GM19035 (cell line): ENCODE measurements around the gene DBN1.

ENCODE experiments used
- ATAC-seq: cut with Tn5 transposase; IDR thresholded peaks from one replicate; pipeline ENCODE4 v1.9.1; 2021; ENCODE audit not compliant: unreplicated experiment

Gene DBN1

GRCh38 chr5:177445052-177445916 is 28.1 kb downstream of the DBN1 start:
- ATAC-seq: no peak

- no peak for ATAC-seq
Observed at GRCh38 chr5:177444106-177445051, 29.1 kb downstream of the DBN1 start.

- no peak for ATAC-seq
Observed at GRCh38 chr5:177443144-177443983, 30.1 kb downstream of the DBN1 start.

- ATAC-seq: no peak
Observed at GRCh38 chr5:177442066-177442826, 31.2 kb downstream of the DBN1 start.

GRCh38 chr5:177440990-177441780 is 32.2 kb downstream of the DBN1 start:
- no peak for ATAC-seq

- ATAC-seq: no peak
Observed at GRCh38 chr5:177440211-177440989, 33.0 kb downstream of the DBN1 start.

- no peak for ATAC-seq
Observed at GRCh38 chr5:177439518-177440053, 33.8 kb downstream of the DBN1 start.

GRCh38 chr5:177438468-177438867 is 35.0 kb downstream of the DBN1 start:
- ATAC-seq: no peak

- no peak for ATAC-seq
Observed at GRCh38 chr5:177437623-177438022, 35.8 kb downstream of the DBN1 start.

GRCh38 chr5:177435847-177436536 is 37.4 kb downstream of the DBN1 start:
- no peak for ATAC-seq

- no peak for ATAC-seq
Observed at GRCh38 chr5:177434942-177435738, 38.3 kb downstream of the DBN1 start.

- ATAC-seq: no peak
Observed at GRCh38 chr5:177434437-177434836, 39.0 kb downstream of the DBN1 start.

- no peak for ATAC-seq
Observed at GRCh38 chr5:177433658-177434217, 39.7 kb downstream of the DBN1 start.

GRCh38 chr5:177432839-177433657 is 40.4 kb downstream of the DBN1 start:
- ATAC-seq: no peak

GRCh38 chr5:177432143-177432838 is 41.1 kb downstream of the DBN1 start:
- no peak for ATAC-seq
